Caco-2 (cell line): ENCODE measurements around the gene AKT1. TPM values are rescaled to one million over a fixed set of nuclear protein-coding genes. Genes with fewer than 3 reads are reported as not detected.

ENCODE experiments used
- BruUV-seq: library from RNA; stranded (reverse); fragments of 400-500 nt; replicated peaks from 2 replicates; lab custom pipeline; 2021; lab: Mats Ljungman, UMichigan
- CTCF ChIA-PET: fragments of 300-600 bp; sonication (Branson Sonifier 250); formaldehyde crosslinking; loops from one replicate; lab custom pipeline; 2022; ENCODE audit warnings: antibody characterized with exemption; lab: Charles Lee
- POLR2A ChIA-PET: fragments of 300-600 bp; sonication (Branson Sonifier 250); formaldehyde crosslinking; loops from one replicate; lab custom pipeline; 2022; ENCODE audit warnings: antibody characterized with exemption; lab: Charles Lee
- DNase-seq, 2 experiments: peaks; one replicate each; pipeline versions ENCODE4 v3.0.0 to v3.0.0-alpha.2; 2020 to 2022
- H3K27me3 ChIP-seq: replicated peaks from 2 replicates; pipeline ENCODE4 v1.6.0; 2011; ENCODE audit warnings: low read length; ENCODE audit not compliant: control insufficient read depth, insufficient read depth
- H3K36me3 ChIP-seq: 2 replicates; pipeline ENCODE4 v1.5.1; 2011; ENCODE audit warnings: low read length; ENCODE audit not compliant: control insufficient read depth, insufficient read depth
- H3K4me1 ChIP-seq: fragments of 250-450 bp; sonication (Bioruptor Pico); 2 replicates; pipeline ENCODE4 v1.5.1; 2020; ENCODE audit warnings: mild to moderate bottlenecking
- H3K4me3 ChIP-seq: 2 replicates; pipeline ENCODE4 v1.5.1; 2011; ENCODE audit warnings: low read depth, mild to moderate bottlenecking, control low read depth, low read length
- H3K9me3 ChIP-seq: fragments of 250-450 bp; sonication (Bioruptor Pico); 2 replicates; pipeline ENCODE4 v1.5.1; 2020; ENCODE audit warnings: mild to moderate bottlenecking, moderate library complexity
- H3K27ac Mint-ChIP-seq: one replicate; pipeline ENCODE4 v1.8.0; 2022; ENCODE audit warnings: mixed read lengths; ENCODE audit not compliant: unreplicated experiment
- H3K27me3 Mint-ChIP-seq: one replicate; pipeline ENCODE4 v1.8.0; 2022; ENCODE audit warnings: mixed read lengths; ENCODE audit not compliant: insufficient read depth, unreplicated experiment
- H3K36me3 Mint-ChIP-seq: one replicate; pipeline ENCODE4 v1.8.0; 2022; ENCODE audit warnings: mild to moderate bottlenecking, mixed read lengths; ENCODE audit not compliant: insufficient read depth, unreplicated experiment
- H3K4me1 Mint-ChIP-seq: one replicate; pipeline ENCODE4 v1.8.0; 2022; ENCODE audit warnings: low read depth, mixed read lengths; ENCODE audit not compliant: unreplicated experiment
- H3K4me3 Mint-ChIP-seq: one replicate; pipeline ENCODE4 v1.8.0; 2022; ENCODE audit warnings: mild to moderate bottlenecking, moderate library complexity, mixed read lengths; ENCODE audit not compliant: unreplicated experiment
- H3K9me3 Mint-ChIP-seq: one replicate; pipeline ENCODE4 v1.8.0; 2022; ENCODE audit warnings: mixed read lengths; ENCODE audit not compliant: unreplicated experiment
- intact Hi-C: fragments of 100-400 bp; cut with micrococcal nuclease; formaldehyde crosslinking; loops from one replicate; pipeline ENCODE4 v1.10.0; 2022; ENCODE audit not compliant: unreplicated experiment
- total RNA-seq: library from RNA; stranded (reverse); gene quantifications from 2 replicates; pipeline ENCODE4 v1.2.3, GENCODE V29; 2022
- TF ChIP-seq, protein P1 (sequence below), 2 experiments: fragments of 200-600 bp in 1 of 2; IDR thresholded peaks; 1 replicate in 1 of 2; 2 replicates in 1 of 2; pipeline versions ENCODE4 v1.5.1 to v1.8.0; 2011 to 2022; ENCODE audit warnings: antibody characterized with exemption in 1 of 2, control low read depth in 1 of 2, inconsistent platforms in 1 of 2, low read depth in 1 of 2, low read length in 1 of 2, mild to moderate bottlenecking in 1 of 2, moderate library complexity in 1 of 2; ENCODE audit not compliant: insufficient read depth in 1 of 2, severe bottlenecking in 1 of 2, unreplicated experiment in 1 of 2

Gene AKT1
- total RNA-seq, 1 experiment from 2014 or later: 110 TPM

DNA sequence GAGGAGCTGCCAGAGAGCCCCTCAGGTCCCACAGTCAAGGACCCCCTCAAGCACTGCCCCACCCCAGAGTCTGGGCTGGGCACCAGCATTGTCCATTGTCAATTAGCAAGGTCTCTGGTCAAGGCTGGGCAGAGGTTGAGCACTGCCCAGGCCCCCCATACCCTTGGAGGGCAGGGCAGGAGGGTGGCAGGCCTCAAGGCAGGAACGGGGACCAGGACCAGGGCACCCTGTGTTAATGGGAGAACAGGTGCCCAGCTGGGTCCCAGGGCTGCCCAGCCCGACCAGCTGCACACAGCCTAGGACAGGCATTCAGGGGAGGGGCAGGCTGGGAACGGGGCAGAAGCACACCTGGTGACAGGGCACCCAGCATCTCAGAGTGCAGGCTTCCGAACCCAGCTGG lies 24.2 kb downstream of the AKT1 start:
- Histone ChIP-seq H3K36me3 (peaks cover 7% of the 10 kb centered on the region), H3K27me3 (no peaks in the 10 kb centered on the region), H3K4me3 (no peak overlapping the region), H3K4me1 (peaks cover 18% of the 10 kb centered on the region), H3K9me3 (no peaks in the 10 kb centered on the region; the same call in 1 of the 2 replicates)
- Mint-ChIP-seq H3K9me3 (no peaks in the 10 kb centered on the region), H3K27ac (no peak overlapping the region), H3K27me3 (no peaks in the 10 kb centered on the region), H3K4me3 (no peak overlapping the region), H3K36me3 (peaks cover 75% of the 10 kb centered on the region), H3K4me1 (peaks cover 13% of the 10 kb centered on the region)
- intact Hi-C loops: no loop called here
- TF ChIP-seq, protein P1, sequence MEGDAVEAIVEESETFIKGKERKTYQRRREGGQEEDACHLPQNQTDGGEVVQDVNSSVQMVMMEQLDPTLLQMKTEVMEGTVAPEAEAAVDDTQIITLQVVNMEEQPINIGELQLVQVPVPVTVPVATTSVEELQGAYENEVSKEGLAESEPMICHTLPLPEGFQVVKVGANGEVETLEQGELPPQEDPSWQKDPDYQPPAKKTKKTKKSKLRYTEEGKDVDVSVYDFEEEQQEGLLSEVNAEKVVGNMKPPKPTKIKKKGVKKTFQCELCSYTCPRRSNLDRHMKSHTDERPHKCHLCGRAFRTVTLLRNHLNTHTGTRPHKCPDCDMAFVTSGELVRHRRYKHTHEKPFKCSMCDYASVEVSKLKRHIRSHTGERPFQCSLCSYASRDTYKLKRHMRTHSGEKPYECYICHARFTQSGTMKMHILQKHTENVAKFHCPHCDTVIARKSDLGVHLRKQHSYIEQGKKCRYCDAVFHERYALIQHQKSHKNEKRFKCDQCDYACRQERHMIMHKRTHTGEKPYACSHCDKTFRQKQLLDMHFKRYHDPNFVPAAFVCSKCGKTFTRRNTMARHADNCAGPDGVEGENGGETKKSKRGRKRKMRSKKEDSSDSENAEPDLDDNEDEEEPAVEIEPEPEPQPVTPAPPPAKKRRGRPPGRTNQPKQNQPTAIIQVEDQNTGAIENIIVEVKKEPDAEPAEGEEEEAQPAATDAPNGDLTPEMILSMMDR (IDR thresholded peaks at IDR 0.05; ENCODE audit: insufficient read depth in 1 of 2, low read depth in 1 of 2, low read length in 1 of 2, severe bottlenecking in 1 of 2, unreplicated experiment in 1 of 2): no peak
- ChIA-PET CTCF (interaction anchor here (1.8 kb wide), 1 partner anchor 55 kb away, joined by 4 read pairs; no protein-coding TSS in a partner anchor), POLR2A (no interaction called here)
- BruUV-seq: no TSS peak
- no peak for DNase-seq

DNA sequence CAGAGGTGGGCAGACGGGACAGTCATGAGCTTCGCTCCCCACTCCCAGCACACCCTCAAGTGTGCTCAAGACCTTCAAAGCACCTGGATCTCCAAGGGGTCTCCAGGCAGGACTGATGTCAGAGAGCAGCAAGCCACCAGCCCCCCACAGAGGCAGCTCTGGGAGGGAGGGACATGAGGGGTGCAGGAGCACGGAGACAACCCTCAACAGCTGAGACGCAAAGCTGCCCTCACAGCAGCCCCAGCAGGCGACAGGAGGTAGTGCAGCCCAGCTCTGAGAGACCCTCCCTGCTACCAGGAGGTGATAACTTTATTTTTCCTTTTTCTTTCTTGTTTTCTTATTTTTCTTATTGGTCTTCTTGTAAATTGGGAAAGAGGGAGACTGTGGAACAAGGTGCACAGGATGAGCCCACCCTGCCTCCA lies 24.7 kb downstream of the AKT1 start:
- intact Hi-C loops: no loop called here
- Histone ChIP-seq H3K4me3 (no peak overlapping the region), H3K9me3 (no peaks in the 10 kb centered on the region; the same call in 1 of the 2 replicates), H3K4me1 (peaks cover 18% of the 10 kb centered on the region), H3K36me3 (peaks cover 7% of the 10 kb centered on the region), H3K27me3 (no peaks in the 10 kb centered on the region)
- CTCF ChIA-PET: interaction anchor here (1.8 kb wide), 1 partner anchor 56 kb away, joined by 4 read pairs; no protein-coding TSS in a partner anchor
- BruUV-seq: no TSS peak
- TF ChIP-seq, protein P1 (IDR thresholded peaks at IDR 0.05; ENCODE audit: insufficient read depth in 1 of 2, low read depth in 1 of 2, low read length in 1 of 2, severe bottlenecking in 1 of 2, unreplicated experiment in 1 of 2): peak; percentile 19 to 34
- Mint-ChIP-seq H3K9me3 (no peaks in the 10 kb centered on the region), H3K4me3 (no peak overlapping the region), H3K4me1 (peaks cover 13% of the 10 kb centered on the region), H3K27ac (no peak overlapping the region), H3K36me3 (peaks cover 71% of the 10 kb centered on the region), H3K27me3 (no peaks in the 10 kb centered on the region)
- DNase-seq: no peak
- POLR2A ChIA-PET: no interaction called here

DNA sequence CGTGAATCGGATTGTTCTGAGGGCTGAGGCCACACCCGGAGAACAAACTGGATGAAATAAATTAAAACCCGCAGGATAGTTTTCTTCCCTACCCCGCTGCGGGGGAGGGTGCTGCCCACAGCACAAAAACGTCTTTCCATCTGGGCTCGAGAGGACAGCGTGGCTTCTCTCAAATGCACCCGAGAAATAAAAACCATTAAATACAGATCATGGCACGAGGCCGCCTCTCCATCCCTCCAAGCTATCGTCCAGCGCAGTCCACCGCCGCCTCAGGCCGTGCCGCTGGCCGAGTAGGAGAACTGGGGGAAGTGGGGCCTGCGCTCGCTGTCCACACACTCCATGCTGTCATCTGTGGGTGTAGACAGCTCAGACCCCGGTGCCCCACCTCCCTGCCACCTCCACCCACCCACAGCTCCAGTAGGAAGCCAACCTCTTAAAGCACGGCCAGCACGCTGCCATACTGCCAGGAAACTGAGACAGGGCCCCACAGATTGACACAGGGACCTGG lies 25.4 kb downstream of the AKT1 start:
- BruUV-seq: no TSS peak
- CTCF ChIA-PET: interaction anchor here (1.8 kb wide), 1 partner anchor 57 kb away, joined by 4 read pairs; no protein-coding TSS in a partner anchor
- TF ChIP-seq, protein P1 (IDR thresholded peaks at IDR 0.05; ENCODE audit: insufficient read depth in 1 of 2, low read depth in 1 of 2, low read length in 1 of 2, severe bottlenecking in 1 of 2, unreplicated experiment in 1 of 2): no peak

More for the DNA sequence above, 25.4 kb downstream of the AKT1 start:
- POLR2A ChIA-PET: interaction anchor here (0.6 kb wide), 1 partner anchor 92 kb away, joined by 3 read pairs; no protein-coding TSS in a partner anchor
- no peak for DNase-seq
- H3K4me3 ChIP-seq: no peak overlapping the region
- H3K4me1 Mint-ChIP-seq: peaks cover 13% of the 10 kb centered on the region
- H3K9me3 ChIP-seq: no peaks in the 10 kb centered on the region; the same call in 1 of the 2 replicates
- no peak overlapping the region for H3K4me3 Mint-ChIP-seq
- H3K36me3 Mint-ChIP-seq: peaks cover 65% of the 10 kb centered on the region
- H3K27me3 ChIP-seq: no peaks in the 10 kb centered on the region
- H3K36me3 ChIP-seq: peaks cover 7% of the 10 kb centered on the region
- no peak overlapping the region for H3K27ac Mint-ChIP-seq
- H3K4me1 ChIP-seq: peaks cover 18% of the 10 kb centered on the region
- no peaks in the 10 kb centered on the region for H3K27me3 Mint-ChIP-seq
- intact Hi-C loops: no loop called here
- H3K9me3 Mint-ChIP-seq: no peaks in the 10 kb centered on the region
